Activated CD4-positive, CD25-positive, alpha-beta regulatory T cell treated with anti-CD3 and anti-CD28 coated beads, Interleukin-2, amount 50 U/mL, for 24 hours (primary cell): Measurements from ENCODE around the gene MBD3L2.
"Not testable (repeated sequence)": the region's sequence is repeated elsewhere in the genome, so short reads cannot be mapped to it uniquely, and the experiment has no call there.

Experiments
- ATAC-seq, 2 donors: fragments of 150-1000 bp; cut with Tn5 transposase; one replicate each; pipeline ENCODE4 v1.10.0; 2021; ENCODE audit warnings: mild to moderate bottlenecking in 1 of 2, moderate library complexity in 1 of 2

The MBD3L2 gene

DNA sequence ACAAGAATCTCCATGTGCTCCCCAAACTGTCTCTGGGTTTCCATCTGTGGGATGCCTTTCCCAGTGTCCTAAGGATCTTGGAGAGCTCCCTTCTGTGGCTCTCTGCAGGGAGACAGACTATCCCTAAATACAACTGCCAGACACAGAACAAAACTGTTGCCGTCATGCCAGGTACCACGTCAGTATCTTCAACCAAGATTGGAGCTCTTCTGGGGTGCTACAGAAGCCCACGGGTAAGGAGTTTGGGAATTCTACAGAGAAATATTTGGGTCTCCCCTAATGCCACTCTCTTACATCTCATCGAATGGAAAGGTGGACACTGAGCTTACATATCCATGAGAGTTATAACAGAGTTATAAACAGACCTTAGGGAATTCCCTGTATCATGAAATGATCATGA is 14.2 kb downstream of the MBD3L2 start:
- no peak for ATAC-seq

DNA sequence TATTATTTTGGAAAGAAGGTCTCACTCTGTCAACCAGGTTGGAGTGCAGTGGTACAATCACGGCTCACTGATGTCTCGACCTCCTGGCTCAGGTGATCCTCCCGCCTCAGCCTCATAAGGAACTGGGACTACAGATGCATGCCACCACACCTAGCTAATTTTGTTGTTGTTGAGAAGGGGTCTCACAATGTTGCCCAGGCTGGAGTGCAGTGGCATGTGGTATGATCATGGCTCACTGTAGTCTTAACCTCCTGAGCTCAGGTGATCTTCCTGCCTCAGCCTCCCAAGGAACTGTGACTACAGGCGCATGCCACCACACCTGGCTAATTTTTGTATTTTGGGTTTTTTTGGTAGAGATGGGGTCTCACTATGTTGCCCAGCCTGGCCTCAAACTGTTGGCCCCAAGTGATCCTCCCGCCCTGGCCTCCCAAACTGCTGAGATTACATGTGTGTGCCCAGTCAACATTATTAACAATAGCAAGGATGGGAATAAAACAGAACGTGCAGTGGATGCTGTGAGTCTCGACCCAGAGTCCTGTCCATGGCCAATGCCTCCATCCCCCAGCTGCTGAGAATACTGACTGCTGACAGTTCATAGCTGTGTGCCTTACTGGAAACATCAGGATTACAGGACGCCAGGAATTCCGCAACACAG is 14.8 kb downstream of the MBD3L2 start:
- no peak for ATAC-seq

DNA sequence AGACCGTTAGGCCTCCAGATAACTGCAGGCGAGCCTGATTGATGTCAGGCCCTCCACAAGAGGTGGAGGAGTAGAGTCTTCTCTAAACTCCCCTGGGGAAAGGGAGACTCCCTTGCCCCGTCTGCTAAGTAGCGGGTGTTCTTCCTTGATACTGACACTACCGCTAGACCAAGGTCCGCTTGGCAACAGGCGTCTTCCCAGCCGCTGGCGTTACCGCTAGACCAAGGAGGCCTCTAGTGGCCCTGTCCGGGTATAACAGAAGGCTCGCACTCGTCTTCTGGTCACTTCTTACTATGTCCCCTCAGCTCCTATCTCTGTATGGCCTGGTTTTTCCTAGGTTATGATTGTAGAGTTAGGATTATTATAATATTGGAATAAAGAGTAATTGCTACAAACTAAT is 18.0 kb downstream of the MBD3L2 start:
- not testable (repeated sequence) for ATAC-seq

- no peak for ATAC-seq
Measured at GRCh38 chr19:7067716-7068115, 18.6 kb downstream of the MBD3L2 start.

GRCh38 chr19:7068599-7068998 is 19.5 kb downstream of the MBD3L2 start:
- ATAC-seq = no peak

- ATAC-seq = peak; percentile 94 to 96
Measured at GRCh38 chr19:7069042-7069903, 20.2 kb downstream of the MBD3L2 start, which contains the start of gene ZNF557. Gene ZNF557 (plus strand): TSS chr19:7069703. CDS start chr19:7075075, 5,372 bp downstream.

- peak in 1 of 2 donors; percentile 11 for ATAC-seq
Measured at GRCh38 chr19:7069904-7070226, 20.7 kb downstream of the MBD3L2 start.

DNA sequence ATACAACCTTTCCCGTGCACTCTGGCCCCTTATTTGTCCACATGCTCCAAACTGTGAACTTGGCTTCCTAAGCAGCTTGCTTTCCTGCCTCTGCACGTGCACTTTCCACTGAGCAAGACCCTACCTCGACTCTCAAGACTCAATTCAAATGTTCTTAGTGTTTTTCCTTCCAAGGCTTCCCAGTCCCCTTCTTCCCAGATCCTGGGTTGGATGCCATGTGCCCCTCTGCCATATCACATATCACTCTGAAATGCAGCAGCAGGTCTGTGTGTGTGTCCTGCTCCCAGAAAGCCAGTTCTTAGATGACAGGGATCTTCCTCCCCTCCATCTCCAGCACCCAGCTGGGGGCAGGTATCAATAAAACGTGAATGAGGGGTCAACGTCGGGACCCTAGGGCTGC is 23.4 kb downstream of the MBD3L2 start:
- ATAC-seq = no peak

DNA sequence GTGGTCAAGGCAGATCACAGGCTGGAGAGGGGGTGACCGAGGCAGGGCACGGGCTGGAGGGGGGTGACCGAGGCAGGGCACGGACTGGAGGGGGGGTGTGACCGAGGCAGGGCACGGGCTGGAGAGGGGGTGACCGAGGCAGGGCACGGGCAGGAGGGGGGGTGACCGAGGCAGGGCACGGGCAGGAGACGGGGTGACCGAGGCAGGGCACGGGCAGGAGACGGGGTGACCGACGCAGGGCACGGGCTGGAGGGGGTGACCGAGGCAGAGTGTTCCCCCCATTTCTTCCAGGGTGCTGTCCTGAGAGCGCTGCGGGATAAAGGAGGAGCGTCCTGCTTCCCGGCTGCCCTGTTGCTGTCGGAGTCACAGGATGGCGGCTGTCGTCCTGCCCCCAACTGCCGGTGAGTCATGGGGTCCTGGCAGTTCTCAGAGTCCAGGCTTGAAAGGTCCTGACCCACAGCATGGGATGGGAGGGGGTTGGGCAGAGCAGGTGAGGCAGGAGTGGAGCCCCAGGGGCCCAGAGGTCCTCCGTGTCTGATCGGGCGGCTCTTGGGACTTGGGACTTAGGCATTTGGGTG is 25.7 kb downstream of the MBD3L2 start:
- no peak for ATAC-seq

GRCh38 chr19:7076151-7076550 is 27.0 kb downstream of the MBD3L2 start:
- no peak for ATAC-seq

GRCh38 chr19:7078008-7078407 is 28.9 kb downstream of the MBD3L2 start:
- ATAC-seq = no peak

GRCh38 chr19:7083076-7083956 is 34.2 kb downstream of the MBD3L2 start:
- ATAC-seq = no peak

- no peak for ATAC-seq
Measured at GRCh38 chr19:7088999-7089398, 39.9 kb downstream of the MBD3L2 start.

DNA sequence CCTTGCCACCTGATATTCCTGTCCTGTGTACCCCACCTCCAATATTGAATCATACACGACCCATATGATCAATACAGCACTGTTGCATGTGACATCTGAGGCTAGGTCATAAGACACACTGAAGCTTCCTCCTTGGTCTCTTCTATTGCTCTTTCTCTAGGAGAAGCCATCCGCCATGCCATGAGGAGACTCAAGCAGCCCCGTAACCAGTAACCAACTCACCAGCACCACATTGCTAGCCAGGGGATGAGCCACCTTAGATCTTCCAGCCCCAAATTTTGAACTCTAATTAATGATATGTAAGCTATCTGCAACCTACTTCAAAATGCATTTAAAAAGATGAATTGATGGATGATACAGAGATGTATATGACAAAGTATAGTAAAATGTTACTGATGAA is 49.0 kb downstream of the MBD3L2 start:
- no peak for ATAC-seq

GRCh38 chr19:7098701-7099596 is 49.8 kb downstream of the MBD3L2 start:
- peak; percentile 87 to 92 for ATAC-seq

DNA sequence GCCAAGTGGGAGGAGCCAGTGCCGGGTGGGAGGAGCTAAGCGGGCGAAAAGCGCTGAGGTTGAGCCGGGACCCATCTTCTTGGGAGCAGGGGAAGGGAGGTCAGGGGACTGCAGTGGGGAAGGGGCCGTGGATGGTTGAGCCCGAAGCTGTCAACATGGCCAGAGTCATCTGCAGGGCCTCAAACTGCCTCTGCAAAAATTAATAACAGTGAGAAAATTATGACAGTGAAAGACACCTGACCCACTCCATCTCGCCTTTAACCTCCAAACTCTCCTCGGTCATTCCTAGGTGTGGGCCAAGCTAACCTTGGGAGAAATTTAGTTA is 50.4 kb downstream of the MBD3L2 start:
- ATAC-seq = no peak
